Neural progenitor cell (in vitro differentiated cells): ENCODE measurements around the gene GNMT.

ENCODE experiments used
- CTCF ChIP-seq: fragments of 200-600 bp; sonication (generic); IDR thresholded peaks from 2 replicates; pipeline ENCODE4 v1.5.1; 2017; ENCODE audit warnings: antibody characterized with exemption, mild to moderate bottlenecking
- EZH2 ChIP-seq: fragments of 200-600 bp; sonication (generic); IDR thresholded peaks from 2 replicates; pipeline ENCODE4 v1.6.1; 2017; ENCODE audit warnings: antibody characterized with exemption, mild to moderate bottlenecking, moderate library complexity

- TF ChIP-seq CTCF (no peak), EZH2 (no peak)
These were observed 24.4 kb downstream of the GNMT start for GRCh38 chr6:42984924-42985475.
